ENCODE results near the gene ARHGAP22.

The ARHGAP22 gene

DNA sequence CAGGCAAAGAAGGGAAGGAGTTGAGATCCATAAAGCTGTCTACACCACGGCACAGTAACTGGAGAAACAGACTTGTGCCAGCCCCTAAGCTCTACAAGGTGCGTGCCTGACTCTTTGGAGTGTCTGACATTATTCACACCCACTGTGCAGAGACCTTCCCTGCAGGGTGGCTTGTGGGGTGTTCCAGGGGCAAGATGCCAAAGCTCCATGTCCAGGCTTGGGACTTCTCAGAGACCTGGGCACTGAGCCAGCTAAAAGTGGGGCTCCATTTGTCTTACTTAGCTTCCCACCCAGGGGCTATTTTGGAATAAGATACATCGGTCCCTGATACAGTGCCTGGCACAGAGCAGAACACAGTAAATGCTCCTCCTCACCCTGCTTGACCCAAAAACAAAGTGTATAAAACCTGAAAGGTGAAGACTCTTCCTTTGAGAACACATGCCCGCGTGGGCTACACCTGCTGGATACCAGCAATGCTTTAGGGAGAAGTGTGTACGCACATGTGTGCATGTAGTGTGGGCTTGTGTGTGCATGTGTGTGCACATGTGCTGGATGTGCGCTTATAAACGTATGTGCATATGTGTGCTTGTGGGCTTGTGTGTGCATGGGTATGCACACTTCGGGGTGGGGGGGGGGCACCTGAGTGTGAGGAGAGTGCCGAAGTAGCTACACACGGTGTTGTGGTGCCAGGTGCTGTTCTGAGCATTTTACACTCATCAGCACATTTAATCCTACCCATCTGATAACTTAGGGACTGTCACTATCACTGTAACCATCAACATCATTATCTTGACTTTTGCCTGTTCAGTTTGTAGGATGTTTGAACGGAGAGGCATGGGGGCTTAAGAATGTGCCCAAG lies 143.0 kb downstream of the ARHGAP22 start:
- no peak overlapping the region for H3K4me3 ChIP-seq (ENCODE audit: low read length)
- DNase-seq (ENCODE audit: low read depth, low spot score) = no peak

DNA sequence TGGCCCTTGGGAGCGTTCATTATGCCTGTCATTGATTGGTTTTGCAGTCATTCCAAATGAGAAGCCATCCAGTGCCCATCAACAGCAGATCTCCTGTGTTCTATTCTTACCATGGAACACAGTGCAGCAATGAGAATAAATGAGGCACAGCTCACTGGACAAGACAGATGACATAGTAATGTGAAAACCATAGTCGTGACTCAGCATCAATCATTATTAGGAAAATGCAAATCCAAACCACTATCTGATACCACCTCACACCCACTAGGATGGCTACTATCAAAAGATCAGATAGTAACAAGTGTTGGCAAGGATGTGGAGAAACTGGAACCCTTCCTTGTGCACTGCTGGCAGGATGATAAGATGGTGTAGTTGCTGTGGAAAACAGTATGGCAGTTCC lies 144.7 kb downstream of the ARHGAP22 start:
- DNase-seq (ENCODE audit: low read depth, low spot score) = no peak
- H3K4me3 ChIP-seq (ENCODE audit: low read length) = no peak overlapping the region

DNA sequence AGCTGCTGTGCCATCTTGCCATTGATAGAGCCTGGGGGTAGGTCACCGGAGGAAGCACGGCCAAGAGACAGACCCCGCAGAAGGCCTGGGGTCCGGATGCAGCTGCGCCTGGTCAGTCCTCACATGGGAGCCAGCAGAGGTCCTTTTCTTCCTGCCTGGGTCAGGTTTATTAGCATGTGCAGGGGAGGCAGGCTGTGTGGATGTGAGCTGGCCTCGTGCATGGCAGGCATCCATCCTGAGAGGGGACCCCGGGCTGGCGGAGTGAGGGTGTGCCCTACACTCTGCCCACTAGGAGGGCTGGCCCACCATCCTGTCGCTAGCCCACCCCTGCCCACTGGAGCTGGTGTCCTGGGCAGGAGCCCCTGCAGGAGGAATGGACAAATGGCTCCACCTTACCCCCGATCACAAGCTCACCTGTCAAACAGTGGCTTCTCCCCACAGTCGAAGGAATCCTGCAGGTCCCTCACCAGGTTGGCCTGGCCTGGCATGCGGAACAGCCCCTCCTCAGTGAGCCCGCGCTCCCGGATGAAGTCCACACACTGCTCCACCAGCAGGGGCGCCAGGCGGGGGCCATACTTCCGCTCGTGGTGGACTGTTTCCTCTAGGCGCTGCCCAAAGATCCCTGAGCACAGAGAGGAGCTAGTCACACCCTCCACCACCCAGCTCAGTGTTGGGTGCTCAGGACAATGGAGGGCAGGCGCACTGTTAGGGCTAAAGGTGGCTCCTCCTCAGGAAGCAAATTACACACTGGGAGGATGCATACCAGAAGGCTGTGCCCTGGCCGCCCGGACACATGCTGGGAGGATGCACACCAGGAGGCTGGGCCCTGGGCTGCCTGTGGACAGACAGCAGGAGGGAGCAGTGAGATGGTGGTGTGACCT lies 145.4 kb downstream of the ARHGAP22 start:
- no peak overlapping the region for H3K4me3 ChIP-seq (ENCODE audit: low read length)
- no peak for DNase-seq (ENCODE audit: low read depth, low spot score)

DNA sequence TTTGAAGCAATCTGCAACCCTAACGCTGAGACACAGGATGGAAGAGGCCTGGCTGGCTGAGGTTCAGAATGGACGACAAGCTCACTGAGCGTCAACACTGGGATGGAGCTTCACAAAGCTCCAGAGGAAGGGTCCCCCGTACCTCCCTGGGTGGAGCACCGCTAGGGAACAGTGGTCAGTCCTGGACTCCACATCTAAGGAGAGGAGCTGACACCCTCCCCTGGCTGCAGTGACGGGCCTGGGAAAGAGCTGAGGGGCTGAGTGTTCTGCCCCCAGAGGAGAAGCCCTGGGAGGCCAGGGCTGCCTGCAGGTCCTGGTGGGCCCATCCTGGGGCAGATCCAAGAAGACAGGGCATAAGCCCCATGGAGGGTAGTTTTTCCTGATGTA lies 146.2 kb downstream of the ARHGAP22 start:
- DNase-seq (ENCODE audit: low read depth, low spot score) = no peak
- no peak overlapping the region for H3K4me3 ChIP-seq (ENCODE audit: low read length)

DNA sequence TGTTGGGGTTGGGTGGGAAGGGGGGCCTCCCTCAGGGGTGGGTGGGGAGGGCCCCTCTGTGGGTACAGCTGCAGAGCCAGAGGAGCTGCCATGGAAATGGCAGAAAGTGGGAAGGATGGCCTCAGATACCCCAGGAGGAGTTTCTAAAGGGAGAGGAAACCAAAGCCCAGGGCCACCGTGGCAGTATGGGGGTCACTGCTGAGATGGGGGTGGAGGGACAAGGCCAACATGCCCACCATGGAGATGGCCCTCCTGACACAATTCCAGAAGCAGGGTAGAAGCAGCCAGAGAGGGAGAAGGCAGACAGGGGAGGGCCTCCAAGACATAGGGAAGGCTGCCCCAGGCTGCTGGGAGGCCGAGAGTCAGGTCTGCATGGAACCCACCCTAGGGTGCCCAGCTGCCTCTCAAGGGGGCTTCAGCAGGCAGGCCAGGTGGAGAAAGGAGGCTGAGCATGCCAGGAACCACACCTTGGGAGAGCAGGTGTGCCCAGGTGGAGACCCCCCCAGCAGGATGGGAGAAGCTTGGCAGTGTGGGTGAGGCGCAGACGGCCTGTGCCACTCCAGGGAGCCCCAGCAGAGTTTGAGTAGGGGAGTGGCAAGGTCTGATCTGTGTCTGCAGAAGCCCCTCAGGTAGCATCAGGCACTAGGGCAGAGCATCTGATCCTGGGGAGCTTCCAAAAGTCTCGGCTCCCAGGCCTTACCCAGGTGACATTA lies 146.8 kb downstream of the ARHGAP22 start:
- DNase-seq (ENCODE audit: low read depth, low spot score) = no peak
- no peak overlapping the region for H3K4me3 ChIP-seq (ENCODE audit: low read length)

DNA sequence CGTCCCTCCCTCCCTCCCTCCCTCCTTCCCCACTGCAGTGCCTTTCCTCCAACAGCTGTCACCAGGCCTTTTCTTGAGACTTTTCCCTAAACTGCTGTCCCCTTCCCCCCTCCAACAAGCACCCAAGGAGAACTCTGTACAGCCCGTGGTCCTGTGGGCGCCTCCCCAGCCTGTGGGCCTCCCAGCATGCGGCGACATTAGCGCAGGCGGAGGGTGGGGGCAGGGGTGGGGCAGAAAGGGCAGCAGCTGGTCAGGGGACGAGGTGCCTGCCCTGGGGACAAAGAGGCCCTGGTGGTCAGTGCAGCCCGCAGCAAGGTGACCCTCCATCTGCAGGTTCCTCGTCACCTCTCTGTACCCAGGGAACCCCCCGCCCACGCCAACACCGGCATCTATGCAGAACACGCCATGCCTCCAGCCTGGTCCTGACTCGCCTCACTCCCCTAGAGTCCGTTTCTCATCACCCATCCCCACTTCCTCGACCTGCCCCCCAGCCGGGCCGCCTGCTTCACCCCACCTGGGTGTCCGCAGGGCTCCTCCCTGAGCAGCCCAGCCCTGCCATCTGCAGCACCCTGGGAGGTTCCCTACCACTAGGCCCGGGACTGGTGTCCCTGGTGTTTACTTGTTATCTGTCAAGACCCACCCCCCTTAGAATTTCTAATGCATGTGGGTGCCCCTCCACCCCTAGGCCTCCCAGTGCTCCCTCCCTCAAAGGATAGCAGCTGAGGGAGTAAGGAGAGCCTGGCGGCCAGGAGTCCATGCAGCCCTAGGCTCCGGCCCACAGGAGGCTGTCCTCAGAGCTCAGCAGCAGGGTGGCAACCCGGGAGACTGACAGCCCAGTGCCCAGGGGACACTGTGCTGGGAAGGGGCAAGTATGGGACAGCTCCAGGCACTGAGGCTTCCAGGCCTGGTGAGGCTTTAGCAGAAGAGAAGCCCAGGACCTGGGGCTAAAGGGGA lies 147.8 kb downstream of the ARHGAP22 start:
- H3K4me3 ChIP-seq (ENCODE audit: low read length) = no peak overlapping the region
- DNase-seq (ENCODE audit: low read depth, low spot score) = no peak

DNA sequence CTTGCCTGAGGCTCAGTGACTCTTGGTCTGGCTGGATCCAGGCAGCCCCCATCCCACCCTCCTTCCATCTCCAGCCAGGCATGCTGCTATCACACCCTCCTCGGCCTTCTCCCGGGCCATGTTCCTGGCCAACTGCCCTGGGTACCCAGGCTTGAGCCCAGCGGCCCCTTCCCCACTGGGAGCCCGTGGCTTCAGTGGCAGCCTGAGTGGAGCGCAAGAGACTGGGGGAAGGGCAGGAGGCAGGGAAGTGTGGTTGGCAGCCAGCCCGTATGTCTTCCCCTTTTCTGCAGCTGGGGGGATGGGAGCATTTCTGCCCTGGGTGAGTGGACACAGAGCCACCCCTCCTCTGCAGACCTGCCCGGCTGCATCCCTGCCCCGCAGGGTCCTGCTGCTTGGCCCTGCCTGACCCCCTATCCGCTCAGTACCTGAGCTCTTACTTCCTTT lies 148.5 kb downstream of the ARHGAP22 start:
- no peak overlapping the region for H3K4me3 ChIP-seq (ENCODE audit: low read length)
- DNase-seq (ENCODE audit: low read depth, low spot score) = no peak

DNA sequence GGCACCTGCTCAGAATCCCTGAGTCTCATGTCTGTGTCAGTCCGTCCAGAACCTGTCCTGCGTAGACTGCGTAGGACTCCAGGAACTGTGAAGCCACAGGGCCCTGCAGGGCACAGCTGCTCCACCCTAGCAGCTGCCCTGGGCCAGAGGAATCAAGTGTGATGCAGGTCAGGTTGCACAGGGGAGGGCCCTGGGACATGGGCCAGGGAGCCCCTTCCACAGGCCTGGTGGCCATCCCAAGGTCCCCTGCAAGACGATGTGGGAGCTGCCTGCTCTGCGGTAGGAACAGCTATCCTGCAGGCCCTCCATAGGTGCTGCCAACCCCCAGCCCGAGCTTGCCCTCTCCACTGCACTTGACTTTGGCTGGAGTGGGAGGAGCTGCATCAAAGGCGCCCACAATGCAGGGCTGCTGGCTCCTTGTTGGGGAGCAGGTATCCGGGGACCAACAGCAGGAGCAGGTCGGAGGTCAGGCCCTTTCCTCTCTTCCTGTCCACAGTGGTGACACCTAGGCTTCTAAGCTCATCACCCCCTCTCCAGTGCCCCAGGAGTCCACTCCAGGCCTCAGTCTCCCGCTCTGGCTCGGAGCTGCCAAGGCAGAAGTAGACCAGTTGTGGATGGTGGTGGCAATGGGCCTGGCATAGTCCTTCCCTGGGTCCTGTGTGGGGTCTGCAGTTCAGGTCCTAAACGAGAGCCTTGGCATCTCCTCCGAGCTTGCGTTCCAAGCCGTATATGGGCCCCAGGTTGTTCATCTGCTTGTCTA lies 149.3 kb downstream of the ARHGAP22 start:
- no peak for DNase-seq (ENCODE audit: low read depth, low spot score)
- H3K4me3 ChIP-seq (ENCODE audit: low read length) = no peak overlapping the region

DNA sequence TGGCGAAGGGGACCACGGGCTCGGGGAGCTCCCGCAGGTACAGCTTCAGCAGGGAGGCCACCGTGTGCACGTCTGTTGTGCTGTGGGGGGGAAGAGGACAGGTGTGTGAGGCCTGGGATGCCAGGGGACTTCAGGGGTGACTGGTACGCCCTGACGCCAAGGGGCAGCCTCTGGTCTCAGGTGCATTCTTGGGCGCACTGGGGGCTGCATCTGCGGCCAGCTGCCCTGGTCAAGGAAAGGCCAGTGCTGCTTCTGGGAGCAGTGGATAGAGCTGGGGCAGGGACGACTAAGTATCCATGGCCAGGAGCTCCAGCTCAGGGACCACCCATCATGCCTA lies 149.8 kb downstream of the ARHGAP22 start:
- no peak for DNase-seq (ENCODE audit: low read depth, low spot score)

DNA sequence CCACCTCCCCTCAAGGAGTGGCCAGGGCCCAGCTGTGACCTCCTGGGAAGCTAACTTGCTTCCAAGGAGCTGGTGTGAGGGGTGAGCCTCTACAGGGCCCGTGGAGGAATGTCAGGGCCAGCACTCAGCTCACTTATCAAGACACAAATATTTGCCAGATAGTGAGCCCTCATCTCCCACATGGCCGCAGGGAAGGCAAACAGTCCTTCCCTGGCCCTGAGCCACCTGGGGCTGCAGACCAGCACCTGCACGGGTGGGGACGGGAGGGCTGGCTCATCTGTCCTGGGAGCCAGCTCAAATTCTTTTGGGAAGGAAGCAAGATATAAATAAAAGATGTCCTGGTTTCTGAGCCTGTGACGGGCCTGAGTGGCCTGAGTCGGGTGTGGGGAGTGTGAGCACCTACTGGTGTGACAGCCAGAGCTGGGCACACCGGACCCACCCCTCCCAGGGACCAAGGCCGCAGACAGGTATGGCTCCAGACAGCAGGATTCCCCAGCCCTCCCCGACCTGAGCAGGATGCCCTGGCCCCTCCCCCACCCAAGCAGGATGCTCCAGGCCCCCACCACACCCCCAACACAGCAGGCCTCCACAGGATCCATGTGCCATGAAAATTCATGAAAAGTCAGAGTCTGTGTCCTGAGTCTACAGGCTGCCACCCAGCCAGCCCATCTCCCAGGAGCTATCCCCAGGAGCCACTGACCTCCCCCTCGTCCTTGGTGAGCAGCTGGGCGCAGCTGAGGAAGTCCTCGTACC lies 150.4 kb downstream of the ARHGAP22 start:
- H3K4me3 ChIP-seq (ENCODE audit: low read length) = no peak overlapping the region
- no peak for DNase-seq (ENCODE audit: low read depth, low spot score)

More for the DNA sequence above, 149.8 kb downstream of the ARHGAP22 start:
- no peak overlapping the region for H3K4me3 ChIP-seq (ENCODE audit: low read length)

DNA sequence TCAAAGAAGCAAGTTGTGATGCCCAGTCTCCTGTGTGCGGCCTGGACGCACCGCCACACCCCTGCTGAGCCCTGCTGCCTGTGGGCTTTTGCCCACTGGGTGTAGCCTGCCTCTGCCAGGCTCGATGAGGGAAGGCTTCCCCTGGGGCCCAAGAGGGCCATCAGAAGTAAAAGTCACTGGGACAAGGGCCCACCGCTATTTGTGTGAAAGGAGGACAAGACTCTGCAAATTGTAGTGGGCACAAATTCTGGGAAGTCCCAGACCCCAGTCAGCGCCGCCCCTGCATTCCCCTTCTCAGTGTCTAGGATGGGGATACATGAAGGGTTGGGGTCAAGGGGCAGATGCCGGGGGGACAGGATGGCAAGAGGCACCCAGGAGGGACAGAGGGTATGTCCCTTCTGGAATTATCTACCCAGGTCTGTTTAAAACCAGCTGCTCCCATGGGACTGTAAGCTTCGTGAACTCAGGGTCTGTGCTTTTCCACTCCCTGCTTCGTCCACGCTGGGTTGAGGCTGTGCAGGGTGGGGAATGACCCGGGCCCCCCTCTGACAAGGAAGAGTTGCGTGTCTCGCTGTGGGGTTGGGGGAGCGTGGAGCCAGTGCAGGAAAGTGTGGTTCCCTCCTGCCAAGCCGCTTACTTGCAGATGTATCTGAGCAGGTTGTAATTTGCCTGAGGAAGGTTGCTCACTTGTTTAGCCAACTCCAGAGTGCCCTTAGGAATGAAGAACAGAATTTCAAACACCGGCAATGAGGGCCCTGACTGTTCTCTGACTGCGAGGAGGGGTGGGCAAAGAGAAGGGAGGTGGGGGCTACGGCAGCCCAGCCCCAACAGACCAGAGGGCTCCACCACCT lies 151.2 kb downstream of the ARHGAP22 start:
- no peak for DNase-seq (ENCODE audit: low read depth, low spot score)
- H3K4me3 ChIP-seq (ENCODE audit: low read length) = no peak overlapping the region

DNA sequence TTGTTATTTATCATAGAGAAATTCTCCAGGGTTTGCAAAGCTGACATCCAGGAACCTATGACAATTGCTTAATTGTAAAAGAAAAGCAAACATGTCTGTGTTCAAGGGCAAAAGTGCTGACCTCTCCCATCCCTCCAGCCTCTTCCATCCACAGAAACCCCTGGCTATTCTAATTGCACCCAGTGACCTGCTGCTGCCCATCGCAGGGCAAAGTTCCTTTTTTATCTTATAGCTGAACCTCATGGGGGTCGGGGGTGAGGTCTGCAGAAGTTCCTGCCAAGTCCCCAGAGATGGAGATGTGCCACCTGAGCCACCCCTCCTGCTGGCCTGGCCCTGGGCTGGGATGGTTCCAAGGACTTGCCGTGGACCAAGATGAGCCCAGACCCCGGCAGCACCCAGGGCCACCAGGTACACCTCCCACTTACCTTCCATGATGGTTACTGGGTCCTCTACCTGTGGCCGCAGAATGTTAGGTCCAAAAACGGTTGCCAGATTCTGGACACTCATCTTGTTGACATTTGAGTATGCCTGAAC lies 151.9 kb downstream of the ARHGAP22 start:
- no peak for DNase-seq (ENCODE audit: low read depth, low spot score)
- H3K4me3 ChIP-seq (ENCODE audit: low read length) = no peak overlapping the region

DNA sequence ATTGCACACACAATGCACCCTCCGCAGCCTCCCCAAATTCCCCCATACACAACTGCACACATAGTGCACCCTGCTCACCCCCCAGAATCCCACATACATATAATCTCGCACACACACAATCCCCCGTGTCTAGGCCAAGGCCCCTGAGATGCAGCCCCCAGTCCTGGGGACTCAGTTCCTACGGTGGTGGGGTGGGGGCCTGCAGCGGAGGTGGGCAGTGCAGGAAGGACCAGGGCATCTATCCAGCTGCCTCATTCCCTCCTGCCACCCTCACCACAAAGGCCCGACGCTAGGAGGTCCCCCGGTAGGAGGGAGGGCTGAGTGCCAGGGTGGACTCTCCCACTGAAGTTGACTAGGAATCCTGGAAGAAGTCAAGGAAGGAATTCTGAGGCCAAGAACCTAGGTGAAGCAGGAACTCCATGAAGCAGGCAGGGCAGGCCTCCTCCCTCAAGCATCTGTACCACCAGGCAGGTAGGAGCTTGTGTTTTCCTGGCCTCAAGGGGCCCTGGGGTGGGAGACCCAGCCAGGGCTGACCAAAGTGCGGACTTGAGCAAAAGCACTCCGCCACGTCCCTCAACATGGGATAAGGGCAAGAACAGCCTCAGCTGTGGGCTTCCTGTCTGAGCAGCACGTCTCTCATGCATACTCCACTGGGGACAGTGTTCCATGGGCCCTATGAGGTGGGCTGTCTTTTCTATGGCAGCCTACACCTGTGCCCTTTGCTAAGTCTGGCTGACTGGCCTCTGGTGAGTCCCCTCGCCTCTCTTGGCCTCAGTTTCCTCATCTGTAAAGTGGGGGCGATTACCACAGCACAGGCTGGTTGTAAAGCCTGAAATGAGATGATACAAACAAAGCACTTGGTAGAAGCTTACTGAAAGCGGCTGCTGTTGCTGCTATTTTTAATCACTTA lies 152.6 kb downstream of the ARHGAP22 start:
- no peak overlapping the region for H3K4me3 ChIP-seq (ENCODE audit: low read length)
- no peak for DNase-seq (ENCODE audit: low read depth, low spot score)

DNA sequence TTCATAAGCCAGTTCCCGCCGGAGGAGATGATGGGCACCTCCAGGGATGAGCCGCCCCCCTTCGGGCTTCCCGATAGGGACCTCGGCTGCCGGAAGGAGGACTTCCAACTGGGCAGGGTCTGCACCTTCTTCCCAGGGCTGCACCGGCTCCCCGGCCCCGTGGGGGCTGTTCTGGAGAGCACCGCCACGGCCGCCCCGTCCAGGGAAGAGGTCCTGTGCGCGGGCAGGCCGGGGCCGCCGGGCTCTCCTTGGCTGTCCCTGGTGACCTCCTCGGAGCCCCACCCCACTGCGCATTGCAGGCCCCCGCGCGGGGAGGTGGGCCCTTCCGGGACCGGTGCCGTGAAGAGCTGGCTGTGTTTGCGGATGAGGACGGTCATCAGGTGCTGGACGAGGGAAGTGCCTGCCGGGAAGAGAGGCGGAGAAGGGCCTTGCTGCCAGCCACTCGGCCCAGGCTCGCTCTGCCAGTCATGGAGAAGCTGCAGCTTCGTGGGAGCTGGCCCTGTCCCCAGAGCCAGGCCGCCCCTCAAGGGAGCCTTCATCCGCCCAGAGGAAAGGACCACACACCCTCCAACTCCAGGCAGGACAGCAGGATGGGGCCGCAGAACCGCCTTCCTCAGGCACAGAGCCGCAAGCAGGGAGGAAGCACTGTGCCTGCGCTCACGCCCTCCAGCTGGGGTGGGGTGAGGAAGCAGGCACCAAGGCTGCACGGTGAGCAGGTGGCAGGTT lies 154.0 kb downstream of the ARHGAP22 start:
- DNase-seq (ENCODE audit: low read depth, low spot score) = no peak
- H3K4me3 ChIP-seq (ENCODE audit: low read length) = no peak overlapping the region

Data from Jurkat, Clone E6-1 (cell line).